GDM1 (cell line): ENCODE data around the gene SERHL2.
"Not testable (repeated sequence)": the region's sequence is repeated elsewhere in the genome, so short reads cannot be mapped to it uniquely, and the experiment has no call there.

Source experiments
- DNase-seq: peaks from one replicate; lab custom pipeline; 2025; lab: John Stamatoyannopoulos, UW

The SERHL2 gene

GRCh38 chr22:42536166-42536565 lies 17.6 kb upstream of the SERHL2 start:
- DNase-seq: no peak

- DNase-seq: not testable (repeated sequence)
These were observed 17.1 kb upstream of the SERHL2 start for GRCh38 chr22:42536634-42537033.

GRCh38 chr22:42537199-42537831 lies 16.4 kb upstream of the SERHL2 start:
- DNase-seq: not testable (repeated sequence)

GRCh38 chr22:42539236-42539771 lies 14.5 kb upstream of the SERHL2 start:
- not testable (repeated sequence) for DNase-seq

- no peak for DNase-seq
These were observed 9.1 kb upstream of the SERHL2 start for GRCh38 chr22:42544686-42545085.

GRCh38 chr22:42547562-42547961 lies 6.2 kb upstream of the SERHL2 start:
- DNase-seq: no peak

- DNase-seq: not testable (repeated sequence)
These were observed 5.6 kb upstream of the SERHL2 start for GRCh38 chr22:42548126-42548525.

- DNase-seq: no peak
These were observed 5.0 kb upstream of the SERHL2 start for GRCh38 chr22:42548597-42549330.

- no peak for DNase-seq
These were observed 4.3 kb upstream of the SERHL2 start for GRCh38 chr22:42549331-42550060.

GRCh38 chr22:42552294-42552647 lies 1.5 kb upstream of the SERHL2 start:
- DNase-seq: not testable (repeated sequence)

- no peak for DNase-seq
These were observed 6.6 kb downstream of the SERHL2 start for GRCh38 chr22:42560381-42560780.

GRCh38 chr22:42560781-42561180 lies 7.0 kb downstream of the SERHL2 start:
- peak; percentile 4 for DNase-seq

- no peak for DNase-seq
These were observed 8.1 kb downstream of the SERHL2 start for GRCh38 chr22:42561856-42562255.

GRCh38 chr22:42562279-42562678 lies 8.5 kb downstream of the SERHL2 start:
- peak; percentile 63 for DNase-seq

- no peak for DNase-seq
These were observed 8.9 kb downstream of the SERHL2 start for GRCh38 chr22:42562684-42563083.

GRCh38 chr22:42563943-42564342 lies 10.2 kb downstream of the SERHL2 start:
- not testable (repeated sequence) for DNase-seq

GRCh38 chr22:42564699-42565098 lies 10.9 kb downstream of the SERHL2 start:
- DNase-seq: no peak

GRCh38 chr22:42565956-42566355 lies 12.2 kb downstream of the SERHL2 start:
- no peak for DNase-seq

GRCh38 chr22:42567950-42568349 lies 14.2 kb downstream of the SERHL2 start:
- not testable (repeated sequence) for DNase-seq

- DNase-seq: not testable (repeated sequence)
These were observed 16.8 kb downstream of the SERHL2 start for GRCh38 chr22:42570580-42570979.

GRCh38 chr22:42571068-42571467 lies 17.3 kb downstream of the SERHL2 start:
- not testable (repeated sequence) for DNase-seq

- DNase-seq: not testable (repeated sequence)
These were observed 20.3 kb downstream of the SERHL2 start for GRCh38 chr22:42574046-42574445.

- not testable (repeated sequence) for DNase-seq
These were observed 20.7 kb downstream of the SERHL2 start for GRCh38 chr22:42574468-42574867.
